Heart left ventricle (tissue), 16 donors: ENCODE results near the gene AURKB. TPM values are rescaled to one million over a fixed set of nuclear protein-coding genes. Genes with fewer than 3 reads are reported as not detected.

Source experiments
- ATAC-seq, 4 donors: fragments of 200-7000 bp; cut with Tn5 transposase; one replicate each; pipeline ENCODE4 v1.9.1; 2020 to 2022; ENCODE audit warnings: moderate library complexity in 4 of 4, mild to moderate bottlenecking in 3 of 4, moderate number of reproducible peaks in 1 of 4
- DNase-seq, 5 donors: peaks; one replicate each; pipeline ENCODE4 v3.0.0-alpha.2; 2020
- H3K27ac ChIP-seq, 12 donors: fragments of 200-600 bp; sonication (generic) in 4 of 12; one replicate each; pipeline versions ENCODE4 v1.5.0 to v1.8.0; 2016 to 2022; ENCODE audit warnings: mild to moderate bottlenecking in 2 of 12
- H3K27me3 ChIP-seq, 9 donors: fragments of 200-600 bp; sonication (generic) in 2 of 9; one replicate each; pipeline versions ENCODE4 v1.5.1 to v1.8.0; 2016 to 2022; ENCODE audit warnings: mild to moderate bottlenecking in 3 of 9
- H3K36me3 ChIP-seq, 9 donors: fragments of 200-600 bp; sonication (generic) in 2 of 9; one replicate each; pipeline versions ENCODE4 v1.5.0 to v1.8.0; 2018 to 2022; ENCODE audit warnings: mild to moderate bottlenecking in 2 of 9
- H3K4me1 ChIP-seq, 12 donors: fragments of 200-600 bp; sonication (generic) in 4 of 12; one replicate each; pipeline versions ENCODE4 v1.5.0 to v1.8.0; 2016 to 2022; ENCODE audit warnings: mild to moderate bottlenecking in 3 of 12
- H3K4me3 ChIP-seq, 12 donors: fragments of 200-600 bp; sonication (generic) in 4 of 12; one replicate each; pipeline versions ENCODE4 v1.5.0 to v1.8.0; 2017 to 2022; ENCODE audit warnings: mild to moderate bottlenecking in 9 of 12, moderate library complexity in 4 of 12
- H3K9me3 ChIP-seq, 12 donors: fragments of 200-600 bp; sonication (generic) in 4 of 12; one replicate each; pipeline versions ENCODE4 v1.5.0 to v1.8.0; 2016 to 2022; ENCODE audit warnings: mild to moderate bottlenecking in 1 of 12
- CTCF ChIP-seq, 12 donors: fragments of 200-600 bp; sonication (generic) in 4 of 12; IDR thresholded peaks; one replicate each; pipeline versions ENCODE4 v1.5.0 to v1.8.0; 2018 to 2022; ENCODE audit warnings: antibody characterized with exemption in 12 of 12, mild to moderate bottlenecking in 5 of 12
- POLR2A ChIP-seq, 2 donors: fragments of 450-650 bp; IDR thresholded peaks; one replicate each; pipeline ENCODE4 v1.6.1; 2017; ENCODE audit warnings: antibody characterized with exemption in 2 of 2, mild to moderate bottlenecking in 2 of 2, moderate library complexity in 2 of 2
- WGBS, 4 donors: extraction: QIAGEN DNeasy Blood & Tissue Kit in 2 of 4; methylation state at CpG; one replicate each; pipeline versions ENCODE4 v1.1.5 to v1.1.7; 2013 to 2018; 5-methylcytosine and 5-hydroxymethylcytosine counted together
- intact Hi-C, 10 donors: fragments of 100-400 bp; cut with DNase I; formaldehyde crosslinking; loops; one replicate each; pipeline versions ENCODE4 v1.11.1 to v1.14.2; 2022
- polyA plus RNA-seq, 2 donors: library from polyadenylated mRNA; stranded (reverse); fragments of 200-250 nt; gene quantifications; one replicate each; pipeline ENCODE4 v1.2.3, GENCODE V29; 2013
- total RNA-seq, 9 donors: library from RNA; depleted of rRNA in 2 of 9; stranded (reverse); fragments of >200 nt in 2 of 9; fragmentation: NEBNext Ultra II Directional in 3 of 9; extraction: Animal tissue kit (Norgen Biotek cat#: 25700) in 3 of 9; gene quantifications; one replicate each; pipeline versions ENCODE4 v1.1.0 to v1.2.4, GENCODE V29; 2016 to 2023
- donor health status: ischemic (EF 13 %, LVEDD 7.1; RV severe dilation, severe dysfunction).
- donor health status: healthy with polysubstance abuse.
- donor health status: DM: no; HTN: yes; CAD: no.
- donor health status: DM: no; HTN: no; CAD: no.
- donor health status: ischemic (EF 25% LVEDD 6.9; RV normal size, moderate dysfunction).
- donor health status: ischemic (EF 25% LVEDD 5.7; RV mildly dilated, moderate dysfunction).
- donor health status: healthy.
- donor health status: DM: yes; HTN: yes; CAD: no.
- donor health status: ischemic (EF 35%, LVEDD 5.7; RV mildly dilated, moderate dysfunction).
- donor health status: nonischemic (EF 11% LVEDD 7.7; RV severe dilation, severe dysfunction).
- donor health status: DM: yes; HTN: yes; CAD: no.
- donor health status: PGD.
- donor health status: ischemic (EF 29% LVEDD 5.4; RV normal size, mild dysfunction).
- donor health status: nonischemic (EF 23%, LVEDD 6.1; RV moderate dilation, normal function).

AURKB gene
- total and polyA plus RNA-seq, 11 donors, result 0.23 to 10.3 (median 0.68) TPM; not detected in 5

- ATAC-seq (peak; percentile 70 to 81 (median 74)), DNase-seq (peak; percentile 94 to 97 (median 95))
- TF ChIP-seq CTCF (IDR thresholded peaks at IDR 0.05) (no peak), POLR2A (IDR thresholded peaks at IDR 0.05) (peak in 1 of 2 donors; percentile 83)
- Histone ChIP-seq H3K27ac (peak overlapping the region; percentile 93 to 99 (median 98)), H3K36me3 (peaks cover 0 to 7% (median 5%) of the 10 kb centered on the region in 9 donors), H3K4me1 (peaks cover 0 to 31% (median 14%) of the 10 kb centered on the region in 12 donors), H3K4me3 (peak overlapping the region; percentile 49 to 82 (median 69)), H3K27me3 (no peaks in the 10 kb centered on the region), H3K9me3 (no peaks in the 10 kb centered on the region)
- intact Hi-C loops, result loop anchor here in 8 of 10 donors (1.0 to 10.0 kb wide), 14 partner anchors 24 to 152 kb away; partner anchors contain the start of genes CTC1 (in 2 of the 8), HES7 (in 2 of the 8), ALOXE3 (in 1 of the 8) and KRABD2 (in 1 of the 8)
- WGBS, 4 donors, result 0 to 1% (median 0%) methylated on average over 14 to 49 of the region's 49 CpGs
Measured at GRCh38 chr17:8222630-8223355, 12.4 kb upstream of the AURKB start.

GRCh38 chr17:8222380-8222629, 11.9 kb upstream of the AURKB start:
- DNase-seq, result no peak
- Histone ChIP-seq H3K4me1 (peaks cover 0 to 30% (median 14%) of the 10 kb centered on the region in 12 donors), H3K9me3 (no peaks in the 10 kb centered on the region), H3K27me3 (no peaks in the 10 kb centered on the region), H3K36me3 (peaks cover 0 to 2% (median under 1%) of the 10 kb centered on the region in 9 donors), H3K4me3 (peak overlapping the region; percentile 49 to 82 (median 69)), H3K27ac (peak overlapping the region; percentile 93 to 99 (median 98))
- TF ChIP-seq POLR2A (IDR thresholded peaks at IDR 0.05), result no peak
- no peak for TF ChIP-seq CTCF (IDR thresholded peaks at IDR 0.05)
- WGBS, 4 donors, result 0 to 1% (median 0%) methylated on average over 4 to 9 of the region's 9 CpGs
- intact Hi-C loops, result loop anchor here in 8 of 10 donors (1.0 to 10.0 kb wide), 13 partner anchors 24 to 152 kb away; partner anchors contain the start of genes CTC1 (in 2 of the 8), HES7 (in 2 of the 8), ALOXE3 (in 1 of the 8) and KRABD2 (in 1 of the 8)
- ATAC-seq, result no peak

- peak overlapping the region; percentile 93 to 99 (median 98) for H3K27ac ChIP-seq
- peak overlapping the region; percentile 49 to 82 (median 69) for H3K4me3 ChIP-seq
- no peak for TF ChIP-seq POLR2A (IDR thresholded peaks at IDR 0.05)
- TF ChIP-seq CTCF (IDR thresholded peaks at IDR 0.05), result no peak
- H3K4me1 ChIP-seq, result peaks cover 0 to 26% (median 11%) of the 10 kb centered on the region in 12 donors
- 0 to 1% (median 0%) methylated on average over 17 to 40 of the region's 40 CpGs for WGBS, 4 donors
- no peaks in the 10 kb centered on the region for H3K27me3 ChIP-seq
- DNase-seq, result peak; percentile 81 to 90 (median 88)
- no peaks in the 10 kb centered on the region for H3K36me3 ChIP-seq
- intact Hi-C loops, result loop anchor here in 9 of 10 donors (1.0 to 10.0 kb wide), 13 partner anchors 25 to 153 kb away; partner anchors contain the start of genes CTC1 (in 2 of the 9), HES7 (in 2 of the 9), ALOXE3 (in 1 of the 9) and KRABD2 (in 1 of the 9)
- ATAC-seq, result peak; percentile 68 to 77 (median 70)
- H3K9me3 ChIP-seq, result no peaks in the 10 kb centered on the region
Measured at GRCh38 chr17:8221663-8222379, 11.4 kb upstream of the AURKB start.
